Fibroblast of skin of left quadriceps (primary cell): Measurements from ENCODE around the gene TRIP6.

ENCODE experiments used
- DNase-seq, 2 experiments: peaks; one replicate each; pipeline ENCODE4 v3.0.0-alpha.2; 2013; ENCODE audit warnings: low read depth in 2 of 2

The TRIP6 gene, protein sequence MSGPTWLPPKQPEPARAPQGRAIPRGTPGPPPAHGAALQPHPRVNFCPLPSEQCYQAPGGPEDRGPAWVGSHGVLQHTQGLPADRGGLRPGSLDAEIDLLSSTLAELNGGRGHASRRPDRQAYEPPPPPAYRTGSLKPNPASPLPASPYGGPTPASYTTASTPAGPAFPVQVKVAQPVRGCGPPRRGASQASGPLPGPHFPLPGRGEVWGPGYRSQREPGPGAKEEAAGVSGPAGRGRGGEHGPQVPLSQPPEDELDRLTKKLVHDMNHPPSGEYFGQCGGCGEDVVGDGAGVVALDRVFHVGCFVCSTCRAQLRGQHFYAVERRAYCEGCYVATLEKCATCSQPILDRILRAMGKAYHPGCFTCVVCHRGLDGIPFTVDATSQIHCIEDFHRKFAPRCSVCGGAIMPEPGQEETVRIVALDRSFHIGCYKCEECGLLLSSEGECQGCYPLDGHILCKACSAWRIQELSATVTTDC

GRCh38 chr7:100867040-100867775 is at the start of gene TRIP6:
Gene TRIP6, plus strand, starts transcription at chr7:100867387. Its CDS starts 111 bp downstream, at chr7:100867498.
- DNase-seq, result peak; percentile 96

DNA sequence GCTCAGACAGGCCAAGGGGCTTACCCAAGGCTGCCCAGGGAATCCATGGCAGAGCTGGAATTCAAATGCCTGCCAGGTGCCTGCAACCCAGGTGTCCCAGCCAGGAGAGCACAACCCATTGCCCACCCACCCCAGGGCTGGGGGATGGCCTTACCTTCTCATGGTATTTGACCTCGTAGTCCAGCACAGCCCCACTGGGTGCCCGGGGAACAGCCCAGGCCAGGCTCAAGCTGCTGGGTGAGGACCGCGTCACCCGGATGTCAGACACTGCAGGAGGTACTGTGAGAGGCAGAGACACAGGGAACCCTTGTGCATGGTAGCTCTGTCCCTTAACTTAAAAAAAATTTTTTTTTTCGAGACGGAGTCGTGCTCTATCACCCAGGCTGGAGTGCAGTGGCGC is 48.8 kb upstream of the TRIP6 start:
- DNase-seq, result no peak

DNA sequence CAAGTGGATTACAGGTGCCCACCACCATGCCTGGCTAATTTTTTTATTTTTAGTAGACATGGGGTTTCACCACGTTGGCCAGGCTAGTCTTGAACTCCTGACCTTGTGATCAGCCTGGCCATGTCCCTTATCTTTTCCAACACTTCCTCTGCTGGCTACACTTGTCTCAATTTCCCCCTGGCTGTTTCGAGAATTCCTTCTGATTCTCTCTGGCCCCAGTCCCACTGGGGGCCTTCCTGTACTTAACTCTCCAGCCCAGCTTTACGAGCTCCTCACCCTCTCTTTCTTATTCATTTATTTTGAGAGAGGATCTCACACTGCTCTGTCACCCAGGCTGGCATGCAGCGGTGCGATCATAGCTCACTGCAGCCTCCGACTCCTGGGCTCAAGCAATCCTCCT is 48.4 kb upstream of the TRIP6 start:
- DNase-seq, result no peak

- DNase-seq, result no peak
Observed at GRCh38 chr7:100819586-100819985, 47.6 kb upstream of the TRIP6 start.

GRCh38 chr7:100822236-100823139 is 44.7 kb upstream of the TRIP6 start:
- no peak for DNase-seq

DNA sequence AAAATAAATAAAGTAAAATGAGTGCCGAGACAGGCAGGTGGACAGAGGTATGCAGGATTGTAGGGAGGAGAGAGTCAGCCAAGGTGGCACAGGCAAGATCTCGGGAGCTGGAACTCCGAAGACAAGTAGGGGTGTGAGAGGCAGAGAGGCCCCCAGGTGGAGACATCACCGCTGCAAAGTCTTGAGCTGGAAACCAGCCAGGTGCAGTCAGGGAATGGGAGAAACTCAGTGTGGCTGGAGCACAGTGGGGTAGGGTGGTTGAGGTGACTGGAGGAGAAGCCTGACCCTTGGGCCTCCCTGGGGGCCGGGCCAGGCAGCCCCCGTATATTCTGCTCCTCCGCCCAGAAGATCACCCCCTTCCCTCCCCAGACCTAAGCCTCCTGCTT is 44.1 kb upstream of the TRIP6 start:
- no peak for DNase-seq

DNA sequence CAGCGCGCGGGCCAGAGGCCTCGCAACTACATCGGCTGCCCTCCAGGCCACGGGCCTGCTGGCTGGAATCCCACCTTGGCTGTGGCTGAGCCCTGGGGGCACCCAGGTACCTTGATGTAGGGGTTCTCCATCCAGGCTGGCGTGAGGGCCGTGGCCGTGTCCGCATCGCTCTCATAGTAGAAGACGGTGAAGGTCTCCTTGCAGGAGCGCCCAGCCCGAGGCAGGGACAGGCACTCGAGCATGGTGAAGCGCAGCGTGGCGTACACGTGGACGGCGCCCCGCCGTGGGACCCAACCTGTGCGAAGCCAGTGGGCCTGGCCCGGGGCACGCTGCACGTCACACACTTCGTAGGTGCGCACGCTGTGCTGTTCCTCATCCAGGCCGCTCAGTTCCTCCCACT is 43.7 kb upstream of the TRIP6 start:
- no peak for DNase-seq

- no peak for DNase-seq
Observed at GRCh38 chr7:100824499-100825214, 42.5 kb upstream of the TRIP6 start.

GRCh38 chr7:100825215-100825671 is 41.9 kb upstream of the TRIP6 start:
- no peak for DNase-seq

DNA sequence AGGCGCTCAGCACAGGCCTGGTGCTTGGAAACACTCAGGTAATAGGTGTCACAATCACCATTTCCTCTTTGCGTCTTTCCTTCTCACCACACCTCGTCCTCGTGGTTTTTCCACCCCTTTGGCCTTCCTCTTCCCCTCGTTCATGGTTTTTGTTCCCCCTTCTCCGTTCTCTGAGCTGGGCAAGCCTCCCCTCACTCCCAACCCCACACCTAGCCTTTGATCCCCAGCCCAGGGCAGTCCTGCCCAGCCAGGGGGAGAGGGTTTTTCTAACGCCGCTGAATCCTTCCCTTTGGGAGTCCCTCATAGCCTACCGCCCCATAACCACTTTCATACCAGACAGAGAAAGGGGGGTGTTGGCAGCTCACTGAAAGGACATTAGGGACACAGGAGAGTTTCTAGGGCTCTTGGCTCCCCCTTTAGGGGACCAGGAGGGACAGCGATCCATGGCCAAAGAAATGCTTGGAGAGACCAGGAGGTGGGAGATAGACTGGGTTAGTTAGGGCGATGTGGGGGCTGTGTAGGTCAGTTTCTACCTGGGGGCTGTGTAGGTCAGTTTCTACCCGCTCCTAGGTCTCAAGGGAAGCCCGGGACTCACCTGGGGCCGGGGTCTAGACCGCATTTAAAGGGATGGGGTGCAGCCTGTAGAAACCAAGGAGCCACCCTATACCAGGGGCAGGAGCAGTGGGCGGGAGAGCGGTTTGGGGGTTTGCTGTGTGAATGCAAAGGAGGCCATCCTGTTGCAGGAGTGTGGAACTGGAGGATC is 41.3 kb upstream of the TRIP6 start:
- DNase-seq, result no peak

GRCh38 chr7:100826514-100827329 is 40.5 kb upstream of the TRIP6 start:
- no peak for DNase-seq

- DNase-seq, result peak; percentile 85
Observed at GRCh38 chr7:100827330-100828226, 39.6 kb upstream of the TRIP6 start, which contains the start of gene EPHB4. Gene EPHB4, minus strand, starts transcription at chr7:100827523. Its CDS starts 493 bp downstream, at chr7:100827030.

DNA sequence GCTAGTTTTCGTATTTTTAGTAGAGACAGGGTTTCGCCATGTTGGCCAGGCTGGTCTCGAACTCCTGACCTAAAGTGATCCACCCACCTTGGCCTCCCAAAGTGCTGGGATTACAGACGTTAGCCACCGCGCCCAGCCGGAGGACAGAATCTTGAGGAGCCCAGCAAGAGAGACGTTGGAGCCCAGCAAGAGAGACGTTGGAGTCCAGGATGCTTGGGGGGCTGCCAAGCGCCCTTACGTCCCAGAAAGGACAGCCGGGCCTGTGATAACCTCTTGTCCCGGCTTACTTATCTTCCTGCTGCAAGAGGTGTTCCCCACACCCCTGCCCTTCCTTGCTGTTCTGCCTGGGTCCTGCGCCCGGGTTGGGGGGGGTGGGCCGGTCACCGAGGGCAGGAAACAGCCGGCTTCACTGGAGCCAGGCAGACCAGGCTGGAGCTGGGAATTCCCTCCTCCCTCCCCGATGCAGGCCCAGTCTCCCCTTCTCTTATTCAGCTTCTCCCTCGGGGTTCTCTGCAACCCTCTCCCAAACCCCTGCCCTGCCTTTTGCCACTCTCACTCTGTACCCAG is 38.0 kb upstream of the TRIP6 start:
- no peak for DNase-seq

GRCh38 chr7:100830396-100830795 is 36.8 kb upstream of the TRIP6 start:
- DNase-seq, result no peak

GRCh38 chr7:100832281-100832633 is 34.9 kb upstream of the TRIP6 start:
- DNase-seq, result no peak

DNA sequence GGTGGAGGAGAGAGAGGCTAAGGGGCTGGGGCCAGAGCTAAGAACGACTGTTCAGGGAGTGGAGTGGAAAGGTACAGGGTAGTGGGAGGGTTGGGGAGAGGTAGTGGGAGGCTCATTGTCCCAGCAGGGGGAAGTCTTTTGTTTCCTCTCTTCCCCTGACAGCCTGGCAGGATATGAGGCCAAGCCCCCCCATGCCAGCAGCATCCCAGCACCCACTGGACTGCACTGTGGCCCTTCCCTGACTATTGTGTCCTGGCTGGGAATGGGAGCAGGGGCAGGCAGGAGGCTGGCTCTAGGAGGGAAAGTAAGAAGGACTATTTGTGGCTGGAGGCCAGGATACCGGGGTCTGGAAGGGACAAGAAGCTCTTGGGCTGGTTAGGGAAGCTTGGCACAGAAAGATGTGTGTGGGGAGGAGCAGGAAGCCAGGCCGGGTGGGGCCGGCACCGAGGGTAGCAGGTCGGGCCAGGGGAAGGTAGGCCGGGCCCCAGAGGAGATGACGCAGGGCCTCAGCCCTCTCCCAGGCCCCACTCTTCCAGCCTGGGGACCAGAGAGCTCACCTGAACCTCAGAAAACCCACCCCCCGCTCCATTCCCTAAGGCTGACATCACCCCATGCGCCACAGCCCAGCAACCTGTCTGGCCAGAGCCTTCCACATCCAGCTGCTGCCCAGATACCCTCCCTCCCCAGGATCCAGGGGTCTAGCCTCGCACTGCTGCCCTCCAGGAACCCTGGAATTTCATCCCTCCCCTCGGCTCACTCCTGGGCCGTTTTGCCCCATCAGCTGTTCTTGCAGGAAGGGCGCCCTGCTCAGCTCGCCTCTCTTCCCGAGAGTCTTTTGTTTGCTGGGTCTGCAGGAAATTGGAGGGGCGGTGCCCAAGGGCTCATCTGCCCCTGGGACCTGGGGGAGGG is 31.0 kb upstream of the TRIP6 start:
- DNase-seq, result no peak

DNA sequence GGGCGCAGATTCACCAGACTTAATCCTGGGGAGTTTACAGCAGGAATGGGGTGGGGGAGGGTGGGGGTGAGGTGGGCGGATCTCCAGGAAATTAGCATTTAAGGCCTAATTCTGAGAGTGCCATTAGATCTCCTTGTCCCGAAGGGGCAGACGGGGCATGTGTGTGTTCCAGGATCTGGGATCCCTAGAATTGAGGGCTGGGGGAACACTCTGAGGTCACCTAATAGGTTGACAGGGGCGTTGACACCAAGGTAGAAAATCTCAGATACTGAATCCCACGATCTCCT is 30.4 kb upstream of the TRIP6 start:
- no peak for DNase-seq
